Gastroesophageal sphincter (tissue), 4 donors: ENCODE measurements around the gene APMAP. TPM values are rescaled to one million over a fixed set of nuclear protein-coding genes. Genes with fewer than 3 reads are reported as not detected.

Experiments
- ATAC-seq: fragments of 150-250 bp; one replicate; pipeline ENCODE4 v1.9.1; 2016; ENCODE audit warnings: mild to moderate bottlenecking, moderate library complexity
- H3K27ac ChIP-seq, 4 donors: fragments of 200-600 bp; sonication (generic) in 3 of 4; 1 replicate in 3 of 4; 2 replicates in 1 of 4; pipeline ENCODE4 v1.5.1; 2016 to 2019
- H3K27me3 ChIP-seq: fragments of 200-600 bp; sonication (generic); one replicate; pipeline ENCODE4 v1.5.1; 2019
- H3K36me3 ChIP-seq, 2 donors: fragments of 200-600 bp; sonication (generic); one replicate each; pipeline ENCODE4 v1.5.1; 2019; ENCODE audit warnings: control low read depth in 1 of 2
- H3K4me1 ChIP-seq, 3 donors: fragments of 200-600 bp; sonication (generic); 1 replicate in 2 of 3; 2 replicates in 1 of 3; pipeline ENCODE4 v1.5.1; 2016 to 2019; ENCODE audit warnings: control low read depth in 2 of 3
- H3K4me3 ChIP-seq, 2 donors: fragments of 200-600 bp; sonication (generic); one replicate each; pipeline ENCODE4 v1.5.1; 2019; ENCODE audit warnings: mild to moderate bottlenecking in 1 of 2, moderate library complexity in 1 of 2
- H3K9me3 ChIP-seq, 3 donors: fragments of 200-600 bp; sonication (generic); one replicate each; pipeline ENCODE4 v1.5.1; 2017 to 2019; ENCODE audit warnings: control low read depth in 2 of 3
- EP300 ChIP-seq: sonication (generic); formaldehyde crosslinking; IDR thresholded peaks from one replicate; pipeline ENCODE4 v1.6.1; 2017; ENCODE audit warnings: antibody characterized with exemption, mild to moderate bottlenecking
- POLR2A ChIP-seq, 2 donors: fragments of 450-650 bp; IDR thresholded peaks; one replicate each; pipeline ENCODE4 v1.6.1; 2017; ENCODE audit warnings: antibody characterized with exemption in 2 of 2, mild to moderate bottlenecking in 2 of 2, moderate library complexity in 1 of 2
- POLR2AphosphoS5 ChIP-seq: sonication (generic); formaldehyde crosslinking; IDR thresholded peaks from one replicate; pipeline ENCODE4 v1.6.1; 2017; ENCODE audit warnings: antibody characterized with exemption
- WGBS, 2 donors: methylation state at CpG; one replicate each; pipeline ENCODE4 v1.1.5; 2018; ENCODE audit warnings: low coverage in 1 of 2; 5-methylcytosine and 5-hydroxymethylcytosine counted together
- total RNA-seq, 4 donors: library from RNA; depleted of rRNA; stranded (reverse); fragments of >200 nt; gene quantifications; one replicate each; pipeline ENCODE4 v1.1.0, GENCODE V29; 2016
- TF ChIP-seq, protein P1 (sequence below), 4 experiments: fragments of 200-600 bp in 2 of 4; fragments of 450-650 bp in 2 of 4; sonication (generic) in 1 of 4; IDR thresholded peaks; one replicate each; pipeline ENCODE4 v1.5.1; 2017 to 2019; ENCODE audit warnings: antibody characterized with exemption in 4 of 4, mild to moderate bottlenecking in 2 of 4, moderate library complexity in 2 of 4

The APMAP gene
- total RNA-seq, 4 donors from 2014 or later: 24.3 to 46.8 (median 35.9) TPM

DNA sequence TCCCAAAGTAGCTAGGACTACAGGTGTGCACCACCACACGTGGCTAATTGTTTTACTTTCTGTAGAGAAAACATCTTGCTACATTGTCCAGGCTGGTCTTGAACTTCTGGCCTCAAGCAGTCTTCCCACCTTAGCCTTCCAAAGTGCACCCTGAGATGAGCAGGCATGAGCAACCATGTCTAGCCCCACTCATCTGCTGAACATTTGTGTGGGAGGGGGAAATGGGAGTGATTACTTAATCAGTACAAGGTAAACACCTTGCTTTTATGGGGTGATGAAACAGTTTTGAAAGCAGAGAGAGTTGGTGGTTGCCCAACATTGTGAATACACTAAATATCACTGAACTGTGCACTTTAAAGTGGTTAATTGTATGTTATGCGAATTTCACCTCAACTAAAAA lies 5.3 kb downstream of the APMAP start:
- Histone ChIP-seq H3K4me3 (no peak overlapping the region), H3K9me3 (no peaks in the 10 kb centered on the region), H3K27ac (no peak overlapping the region), H3K4me1 (peaks cover 0 to 49% (median 6%) of the 10 kb centered on the region in 3 donors), H3K36me3 (peaks cover 0 to 16% of the 10 kb centered on the region in 2 donors), H3K27me3 (no peaks in the 10 kb centered on the region)
- no peak for TF ChIP-seq POLR2AphosphoS5
- TF ChIP-seq EP300: no peak
- TF ChIP-seq, protein P1, sequence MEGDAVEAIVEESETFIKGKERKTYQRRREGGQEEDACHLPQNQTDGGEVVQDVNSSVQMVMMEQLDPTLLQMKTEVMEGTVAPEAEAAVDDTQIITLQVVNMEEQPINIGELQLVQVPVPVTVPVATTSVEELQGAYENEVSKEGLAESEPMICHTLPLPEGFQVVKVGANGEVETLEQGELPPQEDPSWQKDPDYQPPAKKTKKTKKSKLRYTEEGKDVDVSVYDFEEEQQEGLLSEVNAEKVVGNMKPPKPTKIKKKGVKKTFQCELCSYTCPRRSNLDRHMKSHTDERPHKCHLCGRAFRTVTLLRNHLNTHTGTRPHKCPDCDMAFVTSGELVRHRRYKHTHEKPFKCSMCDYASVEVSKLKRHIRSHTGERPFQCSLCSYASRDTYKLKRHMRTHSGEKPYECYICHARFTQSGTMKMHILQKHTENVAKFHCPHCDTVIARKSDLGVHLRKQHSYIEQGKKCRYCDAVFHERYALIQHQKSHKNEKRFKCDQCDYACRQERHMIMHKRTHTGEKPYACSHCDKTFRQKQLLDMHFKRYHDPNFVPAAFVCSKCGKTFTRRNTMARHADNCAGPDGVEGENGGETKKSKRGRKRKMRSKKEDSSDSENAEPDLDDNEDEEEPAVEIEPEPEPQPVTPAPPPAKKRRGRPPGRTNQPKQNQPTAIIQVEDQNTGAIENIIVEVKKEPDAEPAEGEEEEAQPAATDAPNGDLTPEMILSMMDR (IDR thresholded peaks at IDR 0.05): no peak
- TF ChIP-seq POLR2A (IDR thresholded peaks at IDR 0.05): no peak
- WGBS, 2 donors: 72 to 82% methylated on average over 2 of the region's 2 CpGs
- ATAC-seq: no peak

DNA sequence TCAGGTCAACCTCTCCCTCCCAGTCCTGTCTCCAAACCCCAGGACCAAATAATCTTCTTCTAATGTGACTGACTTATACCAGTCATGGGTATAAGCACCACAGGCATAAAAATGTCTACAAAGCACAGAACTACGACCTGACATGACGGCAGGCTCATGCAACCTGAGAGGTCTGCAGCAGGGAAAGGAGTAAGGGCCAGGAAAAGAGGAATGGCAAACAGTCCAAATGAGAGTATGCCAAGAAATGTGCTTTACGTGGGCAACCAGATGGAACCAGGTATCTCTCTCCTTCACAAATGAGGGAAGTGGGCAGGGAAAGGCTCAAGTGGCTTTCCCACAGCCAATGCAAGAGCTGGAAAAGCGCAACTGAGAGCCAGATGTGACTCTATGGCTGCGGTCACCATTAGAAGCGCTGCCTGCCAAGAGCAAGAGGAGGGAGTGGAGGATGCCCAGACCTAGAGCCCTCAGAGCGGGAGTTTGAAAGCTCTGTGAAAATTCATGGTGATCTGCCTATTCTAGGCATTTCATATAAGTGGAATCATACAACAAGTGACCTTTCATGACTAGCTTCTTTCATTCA lies 6.0 kb downstream of the APMAP start:
- WGBS, 2 donors: 86 to 100% methylated on average over 5 to 7 of the region's 7 CpGs
- Histone ChIP-seq H3K9me3 (no peaks in the 10 kb centered on the region), H3K36me3 (peaks cover 0 to 23% of the 10 kb centered on the region in 2 donors), H3K27ac (no peak overlapping the region), H3K27me3 (no peaks in the 10 kb centered on the region), H3K4me1 (peaks cover 0 to 45% (median 4%) of the 10 kb centered on the region in 3 donors), H3K4me3 (no peak overlapping the region)
- TF ChIP-seq EP300: no peak
- no peak for TF ChIP-seq POLR2AphosphoS5
- TF ChIP-seq POLR2A (IDR thresholded peaks at IDR 0.05): no peak
- TF ChIP-seq, protein P1 (IDR thresholded peaks at IDR 0.05): no peak
- no peak for ATAC-seq

DNA sequence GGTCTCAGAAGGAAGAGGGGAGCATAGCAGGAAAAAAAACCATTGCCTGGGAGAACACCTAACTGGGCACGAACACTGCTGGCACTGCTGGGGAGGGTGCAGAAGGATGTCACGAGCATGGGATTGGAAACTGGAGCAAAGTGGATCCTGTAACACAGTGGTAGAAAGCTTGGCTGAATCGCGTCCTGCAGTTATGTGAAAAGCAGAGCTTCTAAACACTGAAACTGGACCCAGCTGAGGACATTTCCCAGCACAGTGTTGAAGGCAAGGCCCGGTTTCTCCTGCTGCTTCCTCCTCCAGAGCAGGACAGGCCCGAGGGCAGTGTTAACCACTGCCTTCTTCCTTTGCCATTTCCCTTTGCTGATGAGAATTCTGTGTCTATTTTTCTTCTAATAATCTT lies 6.7 kb downstream of the APMAP start:
- TF ChIP-seq POLR2A (IDR thresholded peaks at IDR 0.05): no peak
- TF ChIP-seq EP300: no peak
- TF ChIP-seq, protein P1 (IDR thresholded peaks at IDR 0.05): no peak
- TF ChIP-seq POLR2AphosphoS5: no peak
- no peaks in the 10 kb centered on the region for H3K27me3 ChIP-seq
- no peak overlapping the region for H3K4me3 ChIP-seq
- H3K9me3 ChIP-seq: no peaks in the 10 kb centered on the region
- no peak overlapping the region for H3K27ac ChIP-seq
- WGBS, 2 donors: 69 to 74% methylated on average over 6 of the region's 6 CpGs
- no peak for ATAC-seq
- H3K36me3 ChIP-seq: peaks cover 0 to 30% of the 10 kb centered on the region in 2 donors
- peaks cover 0 to 37% (median 0%) of the 10 kb centered on the region in 3 donors for H3K4me1 ChIP-seq

DNA sequence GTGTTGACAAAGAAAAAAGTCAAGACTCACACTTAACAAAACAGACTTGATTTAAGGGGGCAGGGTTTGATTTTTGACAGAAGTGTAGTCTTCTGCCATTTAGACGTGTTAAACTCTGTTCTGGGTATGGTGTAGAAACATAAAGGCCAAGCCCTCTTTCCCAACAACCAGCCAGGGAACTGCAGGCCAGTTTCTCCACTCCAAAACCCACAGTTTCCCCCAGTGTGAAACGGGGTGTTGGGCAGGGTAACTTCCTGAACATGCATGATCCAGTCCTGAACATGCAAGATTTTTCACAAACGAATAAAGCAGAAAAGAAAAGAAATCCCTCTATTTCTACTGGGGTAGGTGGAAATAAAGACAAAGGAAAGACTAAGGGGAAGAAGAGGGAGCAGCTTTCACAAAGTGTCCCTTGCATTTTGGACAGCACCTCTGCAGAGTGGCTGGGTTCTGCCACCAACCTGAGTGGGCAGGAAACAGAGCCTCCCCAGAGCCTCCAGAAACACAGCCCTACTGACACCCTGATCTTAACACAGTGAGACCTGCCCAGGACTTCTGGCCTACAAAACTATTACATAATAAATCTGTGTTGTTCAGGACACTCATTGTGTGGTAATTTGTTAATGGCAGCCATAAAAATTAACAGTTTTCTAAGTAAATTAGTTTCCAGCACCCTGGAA lies 7.5 kb downstream of the APMAP start:
- Histone ChIP-seq H3K4me1 (peaks cover 0 to 30% (median 0%) of the 10 kb centered on the region in 3 donors), H3K27ac (no peak overlapping the region), H3K4me3 (no peak overlapping the region), H3K36me3 (peaks cover 0 to 37% of the 10 kb centered on the region in 2 donors), H3K9me3 (no peaks in the 10 kb centered on the region), H3K27me3 (no peaks in the 10 kb centered on the region)
- TF ChIP-seq POLR2A (IDR thresholded peaks at IDR 0.05) (no peak), EP300 (no peak), POLR2AphosphoS5 (no peak)
- TF ChIP-seq, protein P1 (IDR thresholded peaks at IDR 0.05): no peak
- 68 to 100% methylated on average over 1 to 3 of the region's 3 CpGs for WGBS, 2 donors
- ATAC-seq: no peak

DNA sequence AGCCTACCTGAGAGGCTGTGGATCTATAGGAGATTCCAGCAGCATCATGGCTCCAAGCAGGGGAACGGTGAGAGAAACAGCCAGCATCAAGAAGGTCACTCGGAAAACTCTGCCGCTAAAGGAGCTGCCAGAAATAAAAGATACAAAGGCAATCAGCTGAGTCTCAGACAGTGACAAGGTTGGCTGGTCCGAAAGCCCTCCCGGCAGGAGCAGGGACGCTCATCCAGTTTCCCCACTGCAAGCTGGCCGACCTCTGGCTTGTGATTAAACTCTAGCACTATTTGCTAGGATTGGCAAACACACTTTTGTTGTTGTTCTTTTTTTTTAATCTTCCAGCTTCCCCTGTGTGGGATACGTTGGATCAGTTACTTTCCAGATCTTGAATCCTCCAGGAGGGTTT lies 8.7 kb downstream of the APMAP start:
- Histone ChIP-seq H3K4me1 (peaks cover 0 to 26% (median 0%) of the 10 kb centered on the region in 3 donors), H3K9me3 (no peaks in the 10 kb centered on the region), H3K36me3 (peaks cover 0 to 49% of the 10 kb centered on the region in 2 donors), H3K4me3 (no peak overlapping the region), H3K27ac (no peak overlapping the region), H3K27me3 (no peaks in the 10 kb centered on the region)
- no peak for TF ChIP-seq POLR2A (IDR thresholded peaks at IDR 0.05)
- TF ChIP-seq POLR2AphosphoS5: no peak
- no peak for ATAC-seq
- 89 to 100% methylated on average over 5 to 7 of the region's 8 CpGs for WGBS, 2 donors
